Cardiac septum (tissue), 1 donor: ENCODE results near the gene IGSF5. TPM values are rescaled to one million over a fixed set of nuclear protein-coding genes. Genes with fewer than 3 reads are reported as not detected.

ENCODE experiments used
- total RNA-seq: library from RNA; stranded (reverse); fragmentation: NEBNext Ultra II Directional; extraction: Animal tissue kit (Norgen Biotek cat#: 25700); gene quantifications from one replicate; pipeline ENCODE4 v1.2.1, GENCODE V29; 2021
- donor health status: DM: no; HTN: no; CAD: no.

IGSF5 gene
- total RNA-seq, 1 donor from 2014 or later: 3.8 TPM

Other genes starting within 250 kb of the IGSF5 start
- 0.65 TPM for gene B3GALT5, start 132.2 kb upstream of the IGSF5 start, total RNA-seq
- gene PCP4, start 122.3 kb downstream of the IGSF5 start, total RNA-seq: 1.5 TPM